ENCODE measurements around the gene NEDD4L.
"Not testable (repeated sequence)": the region's sequence is repeated elsewhere in the genome, so short reads cannot be mapped to it uniquely, and the experiment has no call there.

The NEDD4L gene

DNA sequence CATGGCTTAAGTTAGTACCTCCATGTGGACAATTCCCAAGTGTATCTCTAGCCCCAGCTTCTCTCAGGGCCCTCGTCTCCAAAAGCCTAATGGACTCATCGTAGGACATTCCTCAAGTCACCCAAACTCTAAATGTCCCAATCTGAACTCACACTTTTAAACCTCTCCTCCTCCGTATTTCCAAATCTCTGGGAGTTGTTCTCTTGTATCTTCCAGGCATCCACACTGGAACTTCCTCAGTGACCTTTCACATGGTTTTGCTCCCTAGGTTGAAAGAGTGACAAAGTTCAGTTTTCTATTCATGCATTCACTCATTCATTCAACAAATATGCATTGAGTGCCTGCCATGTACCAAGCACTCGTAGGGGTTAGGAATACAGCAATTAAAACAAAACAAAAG lies 364.6 kb downstream of the NEDD4L start:
- no peak for DNase-seq

DNA sequence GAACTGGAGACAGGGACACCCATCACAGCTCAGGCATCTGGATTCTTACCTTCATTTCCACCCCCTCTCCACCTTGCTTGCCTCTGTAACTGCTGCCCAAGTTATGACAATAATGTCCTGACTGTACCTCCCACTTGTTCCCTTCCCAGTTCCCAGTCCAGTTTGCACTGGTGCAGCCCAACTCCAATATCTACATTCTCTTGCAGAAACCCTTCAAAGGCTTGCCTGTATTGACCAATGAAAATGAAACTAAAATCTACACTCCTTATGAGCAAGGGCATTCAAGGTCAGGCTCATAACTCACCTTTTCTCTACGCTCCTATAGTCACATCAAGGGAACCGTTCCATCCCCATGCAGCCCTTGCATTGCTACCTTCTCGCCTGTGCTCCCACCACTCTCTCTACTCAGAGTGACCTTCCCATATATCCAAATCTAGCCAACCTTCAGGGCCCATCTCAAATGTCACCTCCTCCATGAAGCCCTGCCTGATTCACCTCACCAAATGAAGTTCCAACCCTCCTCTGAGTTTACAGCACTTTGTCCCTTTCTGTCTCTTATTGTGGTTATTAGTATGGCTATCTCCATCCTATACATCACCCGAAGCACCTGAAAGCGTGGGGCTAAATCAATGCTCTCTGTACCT lies 365.9 kb downstream of the NEDD4L start:
- DNase-seq: no peak

DNA sequence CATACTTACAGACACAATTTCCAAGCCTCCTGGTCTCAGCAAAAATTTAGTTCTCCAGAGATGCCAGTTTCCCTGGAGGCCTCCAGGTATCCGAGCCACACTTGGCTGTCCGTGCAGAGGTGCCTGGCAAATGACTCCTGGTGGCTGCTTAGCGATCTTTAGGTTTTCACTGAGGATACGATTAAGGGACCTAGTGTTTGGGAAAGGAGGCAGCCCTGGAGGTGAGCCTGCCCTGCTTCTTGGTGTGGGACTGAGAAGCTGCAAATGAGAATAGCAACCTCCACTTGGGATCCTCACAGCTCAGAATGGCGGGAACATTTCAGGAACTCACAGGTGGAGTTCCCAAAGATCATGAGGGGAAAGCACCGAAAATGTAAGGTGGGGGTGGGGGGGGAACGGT lies 367.3 kb downstream of the NEDD4L start:
- no peak for DNase-seq

DNA sequence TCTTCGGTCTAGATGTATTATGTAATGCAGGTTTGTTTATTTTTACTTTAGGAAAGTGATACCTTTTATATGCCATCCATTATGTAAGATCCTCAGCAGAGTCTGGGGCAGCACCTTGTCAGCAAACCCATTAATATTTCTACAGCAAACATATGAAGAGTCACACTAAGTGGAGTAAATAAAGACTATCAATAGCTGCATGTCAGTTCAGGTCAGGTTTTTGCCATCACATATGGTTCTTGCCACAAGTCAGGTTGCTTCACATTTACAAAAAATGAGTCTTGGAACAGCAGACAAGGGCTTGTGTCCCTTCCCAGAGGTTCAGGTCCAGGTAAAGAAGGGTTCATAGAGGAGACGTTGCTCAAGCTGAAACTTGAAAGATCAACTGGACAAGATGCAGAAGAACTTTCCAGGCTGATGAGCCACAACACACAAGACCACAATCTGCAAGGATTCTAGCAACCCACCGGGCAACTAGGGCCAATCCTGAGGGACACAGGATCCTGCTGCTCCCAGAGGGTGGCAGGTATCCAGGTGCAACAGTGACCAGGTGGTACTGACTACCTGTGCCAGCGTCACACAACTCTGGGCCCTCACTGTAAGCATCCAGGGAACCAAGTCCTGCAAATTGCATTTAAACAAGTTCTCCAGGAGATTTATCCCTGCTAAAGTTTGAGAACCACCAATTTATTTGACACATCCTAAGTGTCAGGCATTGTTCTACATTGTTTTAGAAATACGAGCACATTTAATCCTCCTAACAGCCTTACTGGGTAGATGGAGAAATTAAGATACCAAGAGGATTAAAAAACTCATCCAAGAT lies 369.0 kb downstream of the NEDD4L start:
- no peak for DNase-seq

DNA sequence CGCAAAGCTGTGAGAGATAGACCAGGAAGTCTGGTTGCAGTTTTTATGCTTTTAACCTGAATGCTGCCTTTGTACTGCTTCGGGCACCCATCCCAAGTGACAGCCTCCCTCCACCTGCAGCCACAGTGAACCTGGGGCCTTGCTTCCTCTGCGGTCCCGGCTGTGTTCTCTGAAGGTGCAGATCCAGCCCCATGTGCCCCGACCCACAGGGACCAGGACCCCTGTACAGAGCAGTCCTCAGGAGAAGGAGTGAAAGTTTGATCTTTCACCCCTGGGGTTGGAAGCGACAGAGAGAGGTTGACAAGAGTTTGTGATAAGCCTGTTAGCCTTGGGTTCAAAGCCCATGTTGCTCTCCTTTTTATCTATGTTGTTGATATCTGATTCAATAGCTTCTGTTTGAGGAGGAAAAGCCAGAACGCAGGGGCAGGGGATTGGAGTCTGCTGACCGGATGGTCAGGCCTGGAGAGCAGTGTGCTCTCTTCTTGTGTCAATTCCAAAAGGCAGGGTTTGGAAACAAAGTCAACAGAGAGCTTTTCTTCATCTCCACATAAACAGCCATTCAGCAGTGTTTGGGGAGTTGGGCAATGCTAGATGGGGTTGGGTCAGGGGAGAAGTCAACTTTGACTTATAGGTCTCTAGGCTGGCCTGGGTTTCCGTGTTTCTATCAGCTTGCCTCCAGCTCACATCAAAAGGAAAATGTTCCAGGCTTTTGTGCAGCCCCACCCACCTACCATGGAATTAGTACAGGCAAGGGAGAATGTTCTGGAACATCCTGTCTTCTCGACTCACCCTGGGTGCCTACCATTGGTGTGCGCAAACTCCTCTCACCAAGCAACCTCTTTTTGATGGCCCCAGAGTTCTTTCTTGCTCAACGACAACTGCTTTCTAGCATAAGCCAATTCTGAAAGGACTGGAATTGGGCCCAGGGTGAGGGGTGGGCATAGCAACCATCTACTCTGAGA lies 369.9 kb downstream of the NEDD4L start:
- DNase-seq: no peak

DNA sequence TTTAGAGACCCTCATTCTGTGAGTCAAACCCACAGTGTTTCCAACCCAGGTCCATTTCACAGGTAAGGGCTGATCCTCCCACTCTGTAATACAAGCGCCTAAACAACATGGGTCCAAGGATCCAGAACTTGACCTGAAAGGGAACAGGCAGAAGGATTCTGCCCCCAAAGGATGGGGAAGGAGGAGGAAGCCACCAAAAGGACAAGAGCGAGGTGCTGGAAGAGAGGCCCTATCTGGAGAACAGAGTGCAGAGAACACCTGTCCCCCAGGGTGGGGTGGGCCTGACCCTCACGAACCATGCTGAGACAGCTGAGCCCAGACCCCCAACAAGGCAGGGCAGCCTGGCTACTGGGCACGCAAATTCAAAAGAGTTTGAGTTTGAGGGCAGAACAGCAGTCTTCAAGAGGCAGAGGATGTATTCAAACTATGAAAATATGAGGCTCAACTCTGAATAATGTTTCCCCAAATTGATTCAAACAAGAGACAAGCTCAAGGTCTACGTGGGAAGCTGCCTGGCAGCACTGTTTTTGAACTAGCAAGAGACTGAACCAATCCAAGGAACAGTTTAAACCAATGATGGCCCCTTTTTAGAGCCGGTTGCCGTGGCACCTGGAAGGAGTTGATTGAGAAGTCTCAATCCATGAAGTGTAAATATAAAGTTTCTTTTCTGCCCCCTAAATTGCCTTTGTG lies 372.1 kb downstream of the NEDD4L start:
- no peak for DNase-seq

DNA sequence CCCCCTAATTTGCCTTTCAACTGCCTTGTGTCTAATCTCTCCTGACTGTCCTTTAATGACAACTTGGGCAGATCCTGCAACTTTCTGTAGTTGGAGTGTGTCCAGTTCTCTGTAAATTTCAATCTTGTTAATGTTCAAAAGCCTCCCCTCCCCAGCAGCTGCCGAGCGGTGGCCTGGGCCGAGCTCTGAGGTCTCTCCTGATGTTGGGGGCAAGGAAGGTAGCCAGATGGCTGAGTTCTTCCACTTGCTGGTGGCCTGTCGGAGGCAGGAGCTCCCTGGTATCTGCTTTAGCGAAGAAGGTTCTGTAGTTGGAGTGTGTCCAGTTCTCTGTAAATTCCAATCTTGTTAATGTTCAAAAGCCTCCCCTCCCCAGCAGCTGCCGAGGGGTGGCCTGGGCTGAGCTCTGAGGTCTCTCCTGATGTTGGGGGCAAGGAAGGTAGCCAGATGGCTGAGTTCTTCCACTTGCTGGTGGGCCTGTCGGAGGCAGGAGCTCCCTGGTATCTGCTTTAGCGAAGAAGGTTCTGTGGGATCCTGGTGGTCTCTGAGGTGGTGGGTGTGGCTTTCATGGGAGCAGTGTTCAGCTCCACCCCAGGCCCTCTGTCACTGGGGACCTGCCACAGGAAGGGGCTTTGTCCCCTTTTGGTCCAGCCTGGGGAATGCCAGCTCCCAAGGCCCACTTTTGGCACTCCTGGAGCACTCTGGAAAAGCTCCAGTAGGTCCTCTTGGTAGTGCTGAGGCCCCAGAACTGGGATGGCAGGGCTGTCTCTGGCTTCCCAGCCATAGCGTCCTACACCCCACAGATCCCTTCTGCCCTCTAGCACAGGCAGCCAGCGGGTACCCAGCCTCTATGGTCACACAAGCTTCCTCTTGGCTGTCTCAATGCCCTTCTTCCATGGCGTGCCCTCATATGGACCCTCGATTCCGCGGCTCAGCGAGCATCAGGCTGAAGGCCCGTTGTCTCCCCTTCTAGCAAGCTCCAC lies 373.0 kb downstream of the NEDD4L start:
- no peak for DNase-seq

DNA sequence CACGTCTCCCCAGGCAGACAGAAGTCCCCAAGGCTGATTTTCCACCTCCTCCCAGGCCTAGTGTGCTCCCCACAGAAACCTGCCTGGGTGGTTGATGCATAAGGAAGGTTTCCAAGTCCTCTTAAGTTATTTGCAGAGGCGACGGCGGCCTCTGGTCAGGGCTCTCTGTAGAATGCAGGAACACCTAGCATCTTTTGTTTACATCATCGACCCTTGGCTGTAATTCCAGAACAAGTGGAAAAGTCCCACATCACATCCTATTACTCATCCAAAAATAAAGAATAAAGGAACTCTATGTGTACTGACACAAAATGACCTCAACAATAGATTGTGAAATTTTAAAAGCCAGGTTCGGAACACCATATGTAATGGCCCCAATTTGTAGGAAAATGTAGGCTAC lies 373.7 kb downstream of the NEDD4L start:
- no peak for DNase-seq

DNA sequence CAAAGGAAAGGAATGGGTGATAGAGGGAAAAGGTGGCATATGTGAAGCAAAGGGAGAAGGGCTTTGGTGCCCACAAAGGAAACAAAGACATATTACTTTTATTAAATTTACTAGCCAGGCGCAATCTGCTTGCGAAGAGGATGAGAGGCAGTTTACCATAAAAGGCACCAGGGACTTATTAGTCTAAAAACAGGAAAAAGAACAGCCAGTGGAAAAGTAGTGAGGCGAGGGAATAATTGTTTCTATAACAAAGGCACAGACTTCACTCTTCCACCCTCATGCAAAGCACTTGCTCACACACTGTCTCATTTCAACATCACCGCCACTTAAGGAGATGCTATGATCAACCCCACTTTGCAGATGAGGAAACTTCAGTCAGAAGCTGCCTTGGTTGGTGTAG lies 374.3 kb downstream of the NEDD4L start:
- DNase-seq: no peak

DNA sequence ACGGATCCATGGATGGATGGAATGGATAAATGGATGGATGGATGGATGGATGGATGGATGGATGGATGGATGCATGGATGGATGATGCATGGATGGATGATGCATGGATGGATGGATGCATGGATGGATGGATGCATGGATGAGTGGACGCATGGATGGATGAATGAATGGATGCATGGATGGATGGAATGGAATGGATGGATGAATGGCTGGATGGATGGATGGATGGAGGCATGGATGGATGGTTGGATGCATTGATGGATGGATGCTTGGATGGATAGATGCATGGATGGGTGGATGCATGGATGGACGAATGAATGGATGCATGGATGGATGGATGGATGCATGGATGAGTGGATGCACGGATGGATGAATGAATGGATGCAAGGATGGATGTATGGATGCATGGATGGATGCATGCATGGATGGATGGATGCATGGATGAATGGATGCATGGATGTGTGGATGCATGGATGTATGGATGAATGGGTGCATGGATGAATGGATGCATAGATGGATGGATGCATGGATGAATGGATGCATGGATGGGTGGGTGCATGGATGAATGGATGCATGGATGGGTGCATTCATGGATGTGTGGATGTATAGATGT lies 375.7 kb downstream of the NEDD4L start:
- no peak for DNase-seq

DNA sequence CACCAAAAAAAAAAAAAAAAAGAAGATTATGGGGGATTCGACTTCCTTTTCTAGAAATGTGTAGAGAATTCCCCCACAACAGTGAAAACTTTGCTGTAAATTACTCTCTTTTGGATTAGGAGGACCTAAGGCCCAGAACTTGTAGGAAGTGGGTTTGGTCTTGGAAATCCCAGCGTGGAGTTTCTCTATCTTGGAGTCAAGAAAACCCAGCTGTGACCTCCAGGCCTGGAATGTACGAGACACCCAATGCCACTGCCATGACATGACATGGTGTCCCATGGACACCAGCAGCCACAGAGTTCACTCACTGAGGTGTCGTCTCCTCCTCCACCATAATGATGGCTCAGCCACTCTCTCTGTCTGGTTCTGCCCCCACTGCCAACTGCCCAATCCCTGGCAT lies 382.6 kb downstream of the NEDD4L start:
- DNase-seq: no peak

DNA sequence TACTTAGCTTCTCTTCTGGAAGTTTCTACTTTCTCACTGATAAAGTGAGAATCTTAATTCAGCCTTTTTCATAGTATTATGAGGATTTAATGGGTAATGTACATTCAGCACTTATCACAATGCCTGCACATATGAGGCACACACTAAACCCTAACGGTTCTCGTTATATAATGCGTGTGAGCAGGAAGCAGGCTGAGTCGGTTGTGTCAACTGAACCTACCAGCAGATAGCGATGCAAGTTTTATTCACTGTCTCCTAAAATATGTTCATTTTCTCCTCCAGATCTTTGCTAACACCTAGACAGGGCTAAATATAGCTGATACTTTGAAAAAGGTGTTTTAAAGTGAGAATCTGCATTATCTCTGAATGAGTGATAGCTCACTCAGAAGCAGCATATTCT lies 383.3 kb downstream of the NEDD4L start:
- DNase-seq: no peak

DNA sequence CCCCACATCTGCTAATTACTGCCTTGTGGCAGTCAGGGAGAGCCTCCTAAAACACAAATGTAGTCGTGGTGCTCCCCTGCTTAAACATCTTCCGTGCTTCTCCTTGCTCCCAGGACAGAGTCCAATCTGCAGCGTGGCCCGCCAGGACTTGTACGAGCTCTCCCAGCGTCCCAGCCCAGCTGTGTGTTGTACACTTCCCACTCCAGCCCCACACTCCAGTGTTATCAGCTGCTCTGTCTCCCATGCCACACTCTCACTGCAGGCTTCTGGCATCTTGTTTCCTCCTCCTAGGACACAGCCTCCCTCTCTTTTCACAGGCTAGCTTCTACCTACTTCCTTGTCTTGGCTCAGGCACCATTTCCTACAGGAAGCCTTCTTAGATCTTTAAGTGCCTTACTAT lies 385.4 kb downstream of the NEDD4L start:
- no peak for DNase-seq

DNA sequence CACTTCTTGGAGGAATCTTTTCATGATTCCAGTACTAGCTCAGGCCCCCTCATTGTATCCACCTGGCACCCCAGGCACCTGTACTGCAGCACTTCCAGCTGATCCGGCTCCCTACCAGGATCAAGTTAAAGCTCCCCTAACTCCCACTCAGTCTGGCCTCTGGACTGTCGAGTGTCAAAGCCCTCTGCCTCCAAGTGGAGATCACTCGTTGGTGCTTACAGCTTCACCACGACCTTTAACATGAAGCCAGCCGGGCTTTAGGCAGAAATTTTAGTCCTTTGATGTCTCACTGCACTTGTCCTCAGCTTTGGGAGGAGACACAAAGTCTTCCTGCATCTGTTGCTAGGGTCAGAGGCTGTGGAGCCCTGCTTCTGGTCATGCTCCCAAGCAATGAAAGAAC lies 387.2 kb downstream of the NEDD4L start:
- DNase-seq: no peak

DNA sequence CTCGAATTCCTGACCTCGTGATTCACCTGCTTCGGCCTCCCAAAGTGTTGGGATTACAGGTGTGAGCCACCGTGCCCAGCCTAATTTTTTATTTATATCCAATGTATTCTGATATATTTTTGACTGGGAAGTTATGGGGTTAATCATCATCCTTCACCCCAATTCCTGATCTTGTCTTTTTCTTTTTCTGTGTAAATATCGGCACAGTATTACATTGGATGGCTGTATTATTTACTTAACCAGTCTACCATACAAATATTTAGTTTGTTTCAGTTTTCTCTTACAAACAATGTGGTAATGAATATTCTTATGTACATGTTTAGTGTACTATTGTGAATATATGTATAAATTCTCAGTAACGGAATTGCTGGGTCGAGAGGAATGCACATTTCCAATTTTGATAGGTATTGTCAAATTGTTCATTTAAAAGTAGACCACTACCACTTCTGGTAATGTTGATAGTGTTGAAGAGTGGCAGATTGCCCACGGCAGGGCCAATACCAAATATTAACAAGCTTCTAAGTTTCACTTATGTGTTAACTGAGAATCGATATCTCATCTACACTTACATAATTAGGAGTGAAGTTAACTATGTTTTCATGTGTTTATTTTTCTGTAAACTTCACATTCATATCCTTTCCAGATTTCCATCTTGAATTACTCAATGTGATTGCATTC lies 388.2 kb downstream of the NEDD4L start:
- no peak for DNase-seq

DNA sequence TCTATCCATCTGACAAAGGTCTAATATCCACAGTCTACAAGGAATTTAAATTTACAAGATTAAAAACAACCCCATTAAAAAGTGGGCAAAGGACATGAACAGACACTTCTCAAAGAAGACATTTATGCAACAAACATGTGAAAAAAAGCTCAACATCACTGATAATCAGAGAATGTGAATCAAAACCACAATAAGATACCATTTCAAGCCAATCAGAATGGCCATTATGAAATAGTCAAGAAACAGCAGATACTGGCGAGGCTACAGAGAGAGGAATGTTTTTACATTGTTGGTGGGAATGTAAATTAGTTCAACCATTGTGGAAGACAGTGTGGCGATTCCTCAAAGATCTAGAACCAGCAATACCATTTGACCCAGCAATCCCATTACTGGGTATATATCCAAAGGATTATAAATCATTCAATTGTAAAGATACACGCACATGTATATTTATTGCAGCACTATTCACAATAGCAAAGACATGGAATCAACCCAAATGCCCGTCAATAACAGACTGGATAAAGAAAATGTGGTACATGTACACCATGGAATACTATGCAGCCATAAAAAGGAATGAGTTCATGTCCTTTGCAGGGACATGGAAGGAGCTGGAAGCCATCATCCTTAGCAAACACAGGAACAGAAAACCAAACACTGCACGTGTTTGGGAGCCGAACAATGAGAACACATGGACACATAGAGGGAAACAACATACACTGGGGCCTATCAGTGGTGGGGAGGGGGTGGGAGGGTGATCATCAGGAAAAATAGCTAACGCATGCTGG lies 391.4 kb downstream of the NEDD4L start:
- not testable (repeated sequence) for DNase-seq

DNA sequence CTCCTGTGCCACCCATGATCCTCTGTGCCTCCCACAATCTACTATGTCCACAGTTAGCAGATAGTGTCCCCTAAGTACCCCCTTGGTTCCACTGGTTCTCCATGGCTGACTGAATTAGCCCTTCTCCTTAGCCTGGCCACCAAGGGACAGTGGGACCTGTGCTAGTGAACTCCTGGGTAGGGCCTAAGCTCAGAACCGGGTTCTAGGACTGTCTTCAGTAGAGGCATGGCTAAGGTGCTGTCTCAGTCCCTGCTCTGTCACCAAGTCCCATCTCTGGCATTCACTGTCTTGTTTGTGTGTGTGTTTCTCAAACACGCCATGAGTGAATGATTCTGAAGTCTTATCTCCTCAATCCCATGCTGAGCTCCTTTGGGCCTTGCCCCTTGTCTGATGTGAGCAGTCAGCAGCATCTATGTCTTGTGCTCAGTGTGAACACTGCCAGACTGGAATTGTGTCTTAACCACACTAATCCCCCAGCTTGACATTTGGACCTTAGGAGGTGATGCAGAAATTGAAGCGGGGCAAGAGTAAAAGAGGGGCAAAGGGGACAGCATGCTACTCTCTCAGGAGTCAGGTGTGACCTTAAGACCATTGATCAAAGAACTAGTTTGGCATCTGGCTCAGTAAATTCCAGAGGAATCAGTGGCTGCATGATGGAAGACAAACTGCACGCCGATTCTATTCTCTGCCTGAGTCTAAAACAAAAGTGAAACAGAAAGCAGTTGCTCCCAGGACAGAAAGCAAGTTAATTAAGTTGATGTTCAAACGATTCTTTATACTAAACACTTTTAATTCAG lies 394.3 kb downstream of the NEDD4L start:
- no peak for DNase-seq

DNA sequence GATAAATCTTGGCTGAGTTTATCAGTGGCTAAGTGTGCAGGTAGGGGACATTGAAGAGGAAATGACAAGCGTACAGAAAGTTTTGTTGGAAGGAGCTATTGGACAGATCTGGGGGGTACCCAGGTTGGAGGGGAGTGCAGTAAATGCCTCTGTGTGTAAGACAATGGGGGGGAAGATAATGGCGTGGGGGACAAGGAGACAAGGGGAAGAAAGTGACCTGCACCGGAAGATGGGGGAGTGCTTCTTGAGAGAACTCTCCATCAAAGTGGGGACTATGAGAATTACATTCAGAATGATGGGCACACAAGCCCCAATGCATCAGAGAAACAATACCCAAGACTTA lies 394.9 kb downstream of the NEDD4L start:
- DNase-seq: no peak

DNA sequence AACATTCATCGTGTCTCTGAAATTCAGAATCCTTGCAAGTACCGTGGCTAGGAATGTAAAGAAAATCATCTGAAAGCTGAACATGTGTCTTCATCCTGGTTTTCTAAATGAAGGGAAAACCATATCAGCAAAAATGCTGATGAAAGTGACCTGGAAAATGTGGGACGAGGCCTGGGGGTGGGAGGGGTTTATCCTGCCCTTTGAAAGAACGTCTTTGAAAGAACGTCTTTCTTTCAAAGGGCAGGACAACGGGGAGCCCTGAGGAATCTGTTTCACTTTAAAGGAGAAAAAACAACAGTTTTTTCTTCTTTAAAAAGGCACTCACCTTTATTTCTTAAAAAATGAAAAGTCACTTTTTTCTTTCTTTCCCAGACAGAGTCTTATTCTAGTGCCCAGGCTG lies 399.6 kb downstream of the NEDD4L start:
- DNase-seq: no peak
